ENCODE data around the gene HIVEP1. TPM values are rescaled to one million over a fixed set of nuclear protein-coding genes. Genes with fewer than 3 reads are reported as not detected.

HIVEP1 gene
- total RNA-seq, 3 donors from 2014 or later, result 24.8 to 41.3 (median 27.2) TPM

DNA sequence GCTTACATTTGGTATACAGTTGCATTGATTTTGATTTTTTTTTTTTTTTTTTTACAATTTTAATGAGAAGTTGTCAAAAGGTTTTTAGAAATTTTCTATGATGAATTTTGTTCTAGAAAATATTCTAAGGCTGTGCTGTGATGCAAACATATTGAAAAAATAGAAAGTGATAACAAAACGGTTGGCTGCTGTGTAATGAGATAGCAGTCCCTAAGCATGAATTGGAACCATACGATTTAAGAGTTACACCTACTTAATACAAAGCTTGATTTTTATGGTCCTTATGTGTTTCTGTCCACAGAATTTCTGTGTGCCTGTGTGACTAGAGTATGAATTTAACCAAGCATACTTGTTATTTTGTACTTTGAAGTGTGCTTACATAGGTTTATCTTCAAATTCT lies 12.1 kb downstream of the HIVEP1 start:
- no peaks in the 10 kb centered on the region for H3K27me3 ChIP-seq
- TF ChIP-seq POLR2A (IDR thresholded peaks at IDR 0.05) (no peak), POLR2AphosphoS5 (IDR thresholded peaks at IDR 0.05) (no peak)
- TF ChIP-seq, protein P1, sequence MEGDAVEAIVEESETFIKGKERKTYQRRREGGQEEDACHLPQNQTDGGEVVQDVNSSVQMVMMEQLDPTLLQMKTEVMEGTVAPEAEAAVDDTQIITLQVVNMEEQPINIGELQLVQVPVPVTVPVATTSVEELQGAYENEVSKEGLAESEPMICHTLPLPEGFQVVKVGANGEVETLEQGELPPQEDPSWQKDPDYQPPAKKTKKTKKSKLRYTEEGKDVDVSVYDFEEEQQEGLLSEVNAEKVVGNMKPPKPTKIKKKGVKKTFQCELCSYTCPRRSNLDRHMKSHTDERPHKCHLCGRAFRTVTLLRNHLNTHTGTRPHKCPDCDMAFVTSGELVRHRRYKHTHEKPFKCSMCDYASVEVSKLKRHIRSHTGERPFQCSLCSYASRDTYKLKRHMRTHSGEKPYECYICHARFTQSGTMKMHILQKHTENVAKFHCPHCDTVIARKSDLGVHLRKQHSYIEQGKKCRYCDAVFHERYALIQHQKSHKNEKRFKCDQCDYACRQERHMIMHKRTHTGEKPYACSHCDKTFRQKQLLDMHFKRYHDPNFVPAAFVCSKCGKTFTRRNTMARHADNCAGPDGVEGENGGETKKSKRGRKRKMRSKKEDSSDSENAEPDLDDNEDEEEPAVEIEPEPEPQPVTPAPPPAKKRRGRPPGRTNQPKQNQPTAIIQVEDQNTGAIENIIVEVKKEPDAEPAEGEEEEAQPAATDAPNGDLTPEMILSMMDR (IDR thresholded peaks at IDR 0.05), result no peak
- no peaks in the 10 kb centered on the region for H3K36me3 ChIP-seq
- H3K4me3 ChIP-seq, result no peak overlapping the region
- DNase-seq (ENCODE audit: low spot score in 2 of 2), result no peak
- no peak overlapping the region for H3K27ac ChIP-seq
- intact Hi-C loops (cut with DNase I; ENCODE audit: low total_unique reads), result no loop called here
- no peaks in the 10 kb centered on the region for H3K4me1 ChIP-seq
- H3K9me3 ChIP-seq, result no peaks in the 10 kb centered on the region

- intact Hi-C loops (cut with DNase I; ENCODE audit: low total_unique reads), result no loop called here
- no peak for DNase-seq (ENCODE audit: low spot score in 2 of 2)
- peaks cover 0 to 6% of the 10 kb centered on the region in 2 donors for H3K9me3 ChIP-seq
- H3K27me3 ChIP-seq, result no peaks in the 10 kb centered on the region
- H3K4me1 ChIP-seq, result no peaks in the 10 kb centered on the region
- no peaks in the 10 kb centered on the region for H3K36me3 ChIP-seq
- no peak for TF ChIP-seq POLR2AphosphoS5 (IDR thresholded peaks at IDR 0.05)
- no peak for TF ChIP-seq POLR2A (IDR thresholded peaks at IDR 0.05)
- TF ChIP-seq, protein P1 (IDR thresholded peaks at IDR 0.05), result no peak
- no peak overlapping the region for H3K4me3 ChIP-seq
- H3K27ac ChIP-seq, result no peak overlapping the region
Observed at GRCh38 chr6:12024699-12025434, 12.8 kb downstream of the HIVEP1 start.

GRCh38 chr6:12026120-12026519 lies 14.0 kb downstream of the HIVEP1 start:
- Histone ChIP-seq H3K27me3 (no peaks in the 10 kb centered on the region), H3K4me3 (no peak overlapping the region), H3K9me3 (peaks cover 0 to 16% of the 10 kb centered on the region in 2 donors), H3K4me1 (no peaks in the 10 kb centered on the region), H3K27ac (no peak overlapping the region), H3K36me3 (no peaks in the 10 kb centered on the region)
- DNase-seq (ENCODE audit: low spot score in 2 of 2), result no peak
- TF ChIP-seq, protein P1 (IDR thresholded peaks at IDR 0.05), result no peak
- no peak for TF ChIP-seq POLR2AphosphoS5 (IDR thresholded peaks at IDR 0.05)
- TF ChIP-seq POLR2A (IDR thresholded peaks at IDR 0.05), result no peak
- intact Hi-C loops (cut with DNase I; ENCODE audit: low total_unique reads), result no loop called here

GRCh38 chr6:12026833-12027232 lies 14.7 kb downstream of the HIVEP1 start:
- no peak for TF ChIP-seq POLR2AphosphoS5 (IDR thresholded peaks at IDR 0.05)
- no peak for TF ChIP-seq POLR2A (IDR thresholded peaks at IDR 0.05)
- TF ChIP-seq, protein P1 (IDR thresholded peaks at IDR 0.05), result no peak
- DNase-seq (ENCODE audit: low spot score in 2 of 2), result no peak
- Histone ChIP-seq H3K9me3 (peaks cover 0 to 16% of the 10 kb centered on the region in 2 donors), H3K4me3 (no peak overlapping the region), H3K27me3 (no peaks in the 10 kb centered on the region), H3K4me1 (no peaks in the 10 kb centered on the region), H3K36me3 (no peaks in the 10 kb centered on the region), H3K27ac (no peak overlapping the region)
- intact Hi-C loops (cut with DNase I; ENCODE audit: low total_unique reads), result no loop called here

DNA sequence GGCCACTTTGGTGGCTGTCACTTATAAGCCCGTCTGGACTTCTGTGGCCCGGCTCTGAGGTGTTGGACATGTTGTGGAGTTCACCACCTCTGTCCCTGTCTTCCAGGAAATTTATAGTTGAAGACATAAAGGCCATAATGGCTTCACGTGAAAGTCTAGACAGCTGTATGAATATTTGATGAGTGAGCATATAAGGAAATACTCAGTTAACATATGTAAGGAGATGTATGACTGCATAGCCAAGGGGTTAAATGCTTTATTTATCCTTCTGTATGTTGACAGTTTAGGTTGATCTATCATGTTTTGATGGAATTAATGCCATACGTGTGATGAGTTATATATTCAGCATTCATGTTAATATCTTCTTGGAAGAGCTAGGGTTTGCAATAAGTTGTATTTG lies 16.1 kb downstream of the HIVEP1 start:
- Histone ChIP-seq H3K9me3 (peaks cover 0 to 16% of the 10 kb centered on the region in 2 donors), H3K36me3 (no peaks in the 10 kb centered on the region), H3K27me3 (no peaks in the 10 kb centered on the region), H3K4me3 (no peak overlapping the region), H3K27ac (no peak overlapping the region), H3K4me1 (no peaks in the 10 kb centered on the region)
- TF ChIP-seq POLR2A (IDR thresholded peaks at IDR 0.05), result no peak
- TF ChIP-seq, protein P1 (IDR thresholded peaks at IDR 0.05), result no peak
- DNase-seq (ENCODE audit: low spot score in 2 of 2), result no peak
- intact Hi-C loops (cut with DNase I; ENCODE audit: low total_unique reads), result no loop called here
